HCT116 (cell line): Measurements from ENCODE around the gene WNK2. TPM values are rescaled to one million over a fixed set of nuclear protein-coding genes. Genes with fewer than 3 reads are reported as not detected.

Experiments used
- ATAC-seq: fragments of 200-7000 bp; cut with Tn5 transposase; 2 replicates; pipeline ENCODE4 v1.9.1; 2020; ENCODE audit warnings: mild to moderate bottlenecking, moderate library complexity
- BruUV-seq: library from RNA; stranded (reverse); fragments of 400-500 nt; replicated peaks from 2 replicates; lab custom pipeline; 2021; lab: Mats Ljungman, UMichigan
- CTCF ChIA-PET: fragments of 300-600 bp; sonication (Branson Sonifier 250); formaldehyde crosslinking; loops from one replicate; lab custom pipeline; 2021; ENCODE audit warnings: antibody characterized with exemption; lab: Charles Lee
- POLR2A ChIA-PET: fragments of 300-600, 350-600 bp; sonication (Branson Sonifier 250); formaldehyde crosslinking; loops from one replicate; lab custom pipeline; 2021; ENCODE audit warnings: antibody characterized with exemption; lab: Charles Lee
- RAD21 ChIA-PET, 2 experiments: fragments of 300-600 bp; sonication (Branson Sonifier 250); formaldehyde crosslinking; loops; one replicate each; lab custom pipeline; 2023; ENCODE audit warnings: low total read pairs in 2 of 2; ENCODE audit not compliant: uncharacterized antibody in 2 of 2, unreplicated experiment in 2 of 2, low non-redundant PET in 1 of 2; lab: Charles Lee
- DNase-seq: peaks from one replicate; pipeline ENCODE4 v3.0.0-alpha.2; 2010; ENCODE audit warnings: low read depth, low spot score
- H2AFZ ChIP-seq: fragments of 200-600 bp; shearing (Covaris generic), sonication (generic); 2 replicates; pipeline ENCODE4 v1.6.1; 2017; ENCODE audit warnings: low read depth, mixed run types, mixed read lengths, antibody characterized with exemption, low read length; ENCODE audit not compliant: poor library complexity, severe bottlenecking
- H3K27ac ChIP-seq: 2 replicates; pipeline ENCODE4 v1.5.1; 2012; ENCODE audit warnings: low read depth, low read length
- H3K27me3 ChIP-seq: fragments of 200-600 bp; sonication (generic); 2 replicates; pipeline ENCODE4 v1.6.1; 2016; ENCODE audit warnings: mixed run types, low read length, mixed read lengths; ENCODE audit not compliant: insufficient read depth
- H3K36me3 ChIP-seq, 2 experiments: fragments of 200-500 bp in 1 of 2; fragments of 200-600 bp in 1 of 2; sonication (Bioruptor generic) in 1 of 2; sonication (generic) in 1 of 2; 2 replicates each; pipeline versions ENCODE4 v1.5.1 to v1.6.1; 2014 to 2016; ENCODE audit warnings: low read length in 2 of 2, inconsistent platforms in 1 of 2, mixed read lengths in 1 of 2, mixed run types in 1 of 2; ENCODE audit not compliant: insufficient read depth in 2 of 2, control insufficient read depth in 1 of 2
- H3K4me1 ChIP-seq, 2 experiments: fragments of 200-600 bp in 1 of 2; sonication (generic) in 1 of 2; 2 replicates each; pipeline versions ENCODE4 v1.5.1 to v1.6.1; 2012 to 2017; ENCODE audit warnings: low read length in 2 of 2, inconsistent platforms in 1 of 2, mild to moderate bottlenecking in 1 of 2, mixed read lengths in 1 of 2, mixed run types in 1 of 2, moderate library complexity in 1 of 2; ENCODE audit not compliant: insufficient read depth in 2 of 2, control insufficient read depth in 1 of 2
- H3K4me2 ChIP-seq: fragments of 200-600 bp; sonication (generic); 2 replicates; pipeline ENCODE4 v1.6.1; 2017; ENCODE audit warnings: mixed run types, low read length, mixed read lengths
- H3K4me3 ChIP-seq, 2 experiments: fragments of 200-600 bp in 1 of 2; sonication (generic) in 1 of 2; replicated peaks in 1 of 2; 2 replicates each; pipeline ENCODE4 v1.5.1; 2011 to 2016; ENCODE audit warnings: low read length in 2 of 2, control low read depth in 1 of 2, low read depth in 1 of 2, mild to moderate bottlenecking in 1 of 2, mixed read lengths in 1 of 2, mixed run types in 1 of 2
- H3K79me2 ChIP-seq: fragments of 200-600 bp; sonication (generic); 2 replicates; pipeline ENCODE4 v1.6.1; 2017; ENCODE audit warnings: mild to moderate bottlenecking, mixed run types, low read length, moderate library complexity, mixed read lengths; ENCODE audit not compliant: insufficient read depth
- H3K9ac ChIP-seq: fragments of 200-600 bp; sonication (generic); 2 replicates; pipeline ENCODE4 v1.6.1; 2016; ENCODE audit warnings: low read length, mixed read lengths
- H3K9me2 ChIP-seq: fragments of 200-600 bp; sonication (generic), shearing (Covaris generic); 2 replicates; pipeline ENCODE4 v1.6.1; 2017; ENCODE audit warnings: mixed run types, mild to moderate bottlenecking, moderate library complexity; ENCODE audit not compliant: insufficient read depth
- H3K9me3 ChIP-seq, 2 experiments: fragments of 200-500 bp in 1 of 2; fragments of 200-600 bp in 1 of 2; sonication (Bioruptor generic) in 1 of 2; sonication (generic) in 1 of 2; 2 replicates each; pipeline ENCODE4 v1.6.1; 2014 to 2017; ENCODE audit warnings: low read length in 2 of 2, mixed read lengths in 2 of 2, inconsistent platforms in 1 of 2, low read depth in 1 of 2, mild to moderate bottlenecking in 1 of 2, mixed run types in 1 of 2, moderate library complexity in 1 of 2; ENCODE audit not compliant: control insufficient read depth in 1 of 2, insufficient read depth in 1 of 2
- H4K20me1 ChIP-seq: fragments of 200-600 bp; sonication (generic), shearing (Covaris generic); 2 replicates; pipeline ENCODE4 v1.6.1; 2017; ENCODE audit warnings: mixed run types, mild to moderate bottlenecking, moderate library complexity; ENCODE audit not compliant: insufficient read depth
- ATF3 ChIP-seq: IDR thresholded peaks from 2 replicates; pipeline ENCODE4 v1.6.1; 2012
- CEBPB ChIP-seq: IDR thresholded peaks from 2 replicates; pipeline ENCODE4 v1.6.1; 2012; ENCODE audit warnings: low read depth
- CTCF ChIP-seq, 3 experiments: fragments of 200-600 bp in 1 of 3; sonication (generic) in 1 of 3; IDR thresholded peaks in 2 of 3; conservative IDR thresholded peaks in 1 of 3; 2 replicates each; pipeline ENCODE4 v1.5.1; 2012 to 2017; ENCODE audit warnings: low read depth in 2 of 3, low read length in 2 of 3, antibody characterized with exemption in 1 of 3, borderline replicate concordance in 1 of 3, control low read depth in 1 of 3, mild to moderate bottlenecking in 1 of 3, mixed read lengths in 1 of 3, mixed run types in 1 of 3, moderate library complexity in 1 of 3; ENCODE audit not compliant: insufficient read depth in 1 of 3
- EGR1 ChIP-seq: IDR thresholded peaks from 2 replicates; pipeline ENCODE4 v1.6.1; 2012; ENCODE audit warnings: low read depth
- ELF1 ChIP-seq: IDR thresholded peaks from 2 replicates; pipeline ENCODE4 v1.6.1; 2012; ENCODE audit warnings: low read depth, borderline replicate concordance
- EZH2 ChIP-seq: fragments of 200-600 bp; sonication (generic); IDR thresholded peaks from 2 replicates; pipeline ENCODE4 v1.6.1; 2017; ENCODE audit warnings: antibody characterized with exemption, mixed run types
- EZH2phosphoT487 ChIP-seq: fragments of 200-600 bp; IDR thresholded peaks from 2 replicates; pipeline ENCODE4 v1.6.1; 2018; ENCODE audit warnings: antibody characterized with exemption, borderline replicate concordance
- JUND ChIP-seq: IDR thresholded peaks from 2 replicates; pipeline ENCODE4 v1.6.1; 2012
- MAX ChIP-seq: IDR thresholded peaks from 2 replicates; pipeline ENCODE4 v1.6.1; 2012
- POLR2A ChIP-seq: IDR thresholded peaks from 2 replicates; pipeline ENCODE4 v1.7.0; 2011; ENCODE audit warnings: borderline replicate concordance; ENCODE audit not compliant: insufficient read depth, insufficient read length; ENCODE audit errors: extremely low read depth
- POLR2AphosphoS5 ChIP-seq: IDR thresholded peaks from 2 replicates; pipeline ENCODE4 v1.6.1; 2011; ENCODE audit warnings: mild to moderate bottlenecking, low read depth, low read length, moderate library complexity
- RAD21 ChIP-seq: IDR thresholded peaks from 2 replicates; pipeline ENCODE4 v1.6.1; 2012; ENCODE audit warnings: low read depth, mild to moderate bottlenecking
- REST ChIP-seq: IDR thresholded peaks from 2 replicates; pipeline ENCODE4 v1.6.1; 2012; ENCODE audit warnings: low read depth
- SIN3A ChIP-seq: IDR thresholded peaks from 2 replicates; pipeline ENCODE4 v1.6.1; 2012; ENCODE audit warnings: low read depth
- SP1 ChIP-seq: IDR thresholded peaks from 2 replicates; pipeline ENCODE4 v1.6.1; 2012; ENCODE audit warnings: low read depth
- SRF ChIP-seq: IDR thresholded peaks from 2 replicates; pipeline ENCODE4 v1.6.1; 2012; ENCODE audit warnings: low read depth
- TCF7L2 ChIP-seq: IDR thresholded peaks from 2 replicates; pipeline ENCODE4 v1.7.0; 2011; ENCODE audit warnings: borderline replicate concordance, inconsistent platforms; ENCODE audit not compliant: insufficient read depth, insufficient read length; ENCODE audit errors: extremely low read depth
- ZBTB33 ChIP-seq: IDR thresholded peaks from 2 replicates; pipeline ENCODE4 v1.6.1; 2011; ENCODE audit warnings: mild to moderate bottlenecking, low read length, moderate library complexity; ENCODE audit not compliant: insufficient replicate concordance; ENCODE audit errors: extremely low read depth
- ZFX ChIP-seq: fragments of 450-650 bp; IDR thresholded peaks from 2 replicates; pipeline ENCODE4 v1.6.1; 2017
- ZNF274 ChIP-seq: fragments of 200-500 bp; sonication (Bioruptor generic); IDR thresholded peaks from 2 replicates; pipeline ENCODE4 v1.6.1; 2014; ENCODE audit warnings: mild to moderate bottlenecking, low read depth, low read length, inconsistent platforms
- intact Hi-C: fragments of 100-400 bp; cut with micrococcal nuclease; formaldehyde crosslinking; loops from 2 replicates; pipeline ENCODE4 v1.10.0; 2022
- total RNA-seq: library from RNA; stranded (reverse); gene quantifications from one replicate; pipeline ENCODE4 v1.2.1, GENCODE V29; 2021; ENCODE audit not compliant: unreplicated experiment

The WNK2 gene
- total RNA-seq, 1 experiment from 2014 or later, result 24.4 TPM

GRCh38 chr9:93205896-93206575, 22.1 kb downstream of the WNK2 start:
- intact Hi-C loops, result no loop called here
- ATAC-seq (no peak), DNase-seq (no peak)
- no TSS peak for BruUV-seq
- Histone ChIP-seq H3K27me3 (no peaks in the 10 kb centered on the region), H3K9me3 (no peaks in the 10 kb centered on the region), H4K20me1 (no peaks in the 10 kb centered on the region), H3K27ac (no peak overlapping the region), H3K4me3 (no peak overlapping the region), H3K79me2 (peaks cover 3% of the 10 kb centered on the region; the same call in 1 of the 2 replicates), H3K9me2 (no peaks in the 10 kb centered on the region), H3K4me1 (no peaks in the 10 kb centered on the region), H3K36me3 (no peaks in the 10 kb centered on the region), H2AFZ (no peak overlapping the region), H3K9ac (no peak overlapping the region), H3K4me2 (no peak overlapping the region)
- TF ChIP-seq JUND (no peak), SP1 (no peak), ZBTB33 (no peak), ZFX (no peak), POLR2A (no peak), EGR1 (no peak), EZH2phosphoT487 (no peak), RAD21 (no peak), ELF1 (no peak), CEBPB (no peak), MAX (no peak), ATF3 (no peak), TCF7L2 (no peak), REST (no peak), ZNF274 (no peak), EZH2 (no peak), POLR2AphosphoS5 (no peak), CTCF (IDR thresholded peaks at IDR 0.05 in 2 of 3, conservative IDR thresholded peaks at IDR 0.05 in 1 of 3; ENCODE audit: borderline replicate concordance in 1 of 3, insufficient read depth in 1 of 3, low read depth in 2 of 3, low read length in 2 of 3) (no peak), SIN3A (no peak), SRF (no peak)
- ChIA-PET CTCF (no interaction called here), POLR2A (no interaction called here), RAD21 (no interaction called here)
